HepG2 (cell line): ENCODE results near the gene MTCP1. TPM values are rescaled to one million over a fixed set of nuclear protein-coding genes. Genes with fewer than 3 reads are reported as not detected.

ENCODE experiments used
- ATAC-seq: fragments of 200-7000 bp; cut with Tn5 transposase; 3 replicates; pipeline ENCODE4 v1.9.1; 2020; ENCODE audit warnings: mild to moderate bottlenecking, moderate library complexity
- BruUV-seq: library from RNA; stranded (reverse); fragments of 400-500 nt; replicated peaks from 2 replicates; lab custom pipeline; 2021; lab: Mats Ljungman, UMichigan
- CTCF ChIA-PET: fragments of 300-600 bp; formaldehyde crosslinking; extraction: SDS; loops from one replicate; lab custom pipeline; 2021; ENCODE audit warnings: low total read pairs, inconsistent platforms, low intra/inter-chr PET ratio; lab: Yijun Ruan, JAX
- POLR2A ChIA-PET: fragments of 350-600 bp; sonication (Branson Sonifier 250); formaldehyde crosslinking; loops from one replicate; lab custom pipeline; 2020; ENCODE audit warnings: antibody characterized with exemption, inconsistent platforms; lab: Yijun Ruan, JAX
- DNase-seq: peaks from one replicate; pipeline ENCODE4 v3.0.0-alpha.2; 2015; ENCODE audit warnings: low spot score
- FAIRE-seq: peaks from 3 replicates; lab custom pipeline; 2011; peaks lifted over from hg19 to GRCh38; lab: Jason Lieb, UNC
- H2AFZ ChIP-seq: one replicate; pipeline ENCODE4 v1.6.1; 2011; ENCODE audit warnings: low read length, inconsistent platforms
- H3K27ac ChIP-seq: fragments of 300-600 bp; 3 replicates; pipeline ENCODE4 v1.8.0; 2011; ENCODE audit warnings: mixed run types, mild to moderate bottlenecking, mixed read lengths, low read length, inconsistent platforms; ENCODE audit not compliant: insufficient read depth; ENCODE audit errors: extremely low read length
- H3K27me3 ChIP-seq, 2 experiments: fragments of 200-600 bp in 1 of 2; 2 replicates in 1 of 2; 3 replicates in 1 of 2; pipeline versions ENCODE4 v1.6.0 to v1.8.0; 2011; ENCODE audit warnings: low read length in 2 of 2, mild to moderate bottlenecking in 2 of 2, moderate library complexity in 2 of 2, inconsistent platforms in 1 of 2; ENCODE audit not compliant: insufficient read depth in 2 of 2, control insufficient read depth in 1 of 2
- H3K36me3 ChIP-seq, 2 experiments: fragments of 200-600 bp in 1 of 2; replicated peaks in 1 of 2; 2 replicates in 1 of 2; 3 replicates in 1 of 2; pipeline versions ENCODE4 v1.5.1 to v1.8.0; 2011; ENCODE audit warnings: low read length in 2 of 2, inconsistent platforms in 1 of 2; ENCODE audit not compliant: insufficient read depth in 2 of 2, control insufficient read depth in 1 of 2
- H3K4me1 ChIP-seq: 2 replicates; pipeline ENCODE4 v1.5.1; 2012; ENCODE audit warnings: low read length, inconsistent platforms; ENCODE audit not compliant: insufficient read depth
- H3K4me2 ChIP-seq: 2 replicates; pipeline ENCODE4 v1.6.0; 2011; ENCODE audit warnings: low read depth, low read length, inconsistent platforms
- H3K4me3 ChIP-seq, 3 experiments: fragments of 200-600 bp in 1 of 3; sonication (generic), shearing (Covaris generic) in 1 of 3; replicated peaks in 1 of 3; 2 replicates each; pipeline ENCODE4 v1.5.1; 2011 to 2016; ENCODE audit warnings: low read length in 3 of 3, inconsistent platforms in 2 of 3, low read depth in 2 of 3, mild to moderate bottlenecking in 2 of 3, control low read depth in 1 of 3, mixed read lengths in 1 of 3; ENCODE audit not compliant: insufficient read depth in 1 of 3
- H3K79me2 ChIP-seq: one replicate; pipeline ENCODE4 v1.6.1; 2011; ENCODE audit warnings: low read length, inconsistent platforms; ENCODE audit not compliant: insufficient read depth
- H3K9ac ChIP-seq: 2 replicates; pipeline ENCODE4 v1.6.0; 2011; ENCODE audit warnings: mild to moderate bottlenecking, low read depth, low read length, inconsistent platforms; ENCODE audit not compliant: insufficient read depth
- H3K9me3 ChIP-seq: 2 replicates; pipeline ENCODE4 v1.5.1; 2012; ENCODE audit warnings: mild to moderate bottlenecking, low read length
- H4K20me1 ChIP-seq: 2 replicates; pipeline ENCODE4 v1.6.0; 2011; ENCODE audit warnings: inconsistent platforms, mild to moderate bottlenecking, low read length, moderate library complexity; ENCODE audit not compliant: insufficient read depth
- NKX3-1 ChIP-seq: sonication (generic); formaldehyde crosslinking; IDR thresholded peaks from 2 replicates; pipeline ENCODE4 v1.5.0; 2020; ENCODE audit warnings: missing genetic modification reagents
- SMC3 ChIP-seq: IDR thresholded peaks from 2 replicates; pipeline ENCODE4 v1.6.1; 2011; ENCODE audit warnings: low read length, improper control_type of control experiment
- STAG1 ChIP-seq: sonication (generic); formaldehyde crosslinking; IDR thresholded peaks from 2 replicates; pipeline ENCODE4 v1.4.0; 2020; ENCODE audit warnings: missing genetic modification reagents
- ZEB1 ChIP-seq: IDR thresholded peaks from 2 replicates; pipeline ENCODE4 v1.6.1; 2012; ENCODE audit warnings: mild to moderate bottlenecking, low read depth, inconsistent platforms; ENCODE audit not compliant: insufficient replicate concordance
- ZNF441 ChIP-seq: sonication (generic); formaldehyde crosslinking; IDR thresholded peaks from 2 replicates; pipeline ENCODE4 v1.7.0; 2021; ENCODE audit warnings: missing genetic modification reagents, borderline replicate concordance
- WGBS: methylation state at CpG from one replicate; pipeline ENCODE4 v1.1.6; 2017; ENCODE audit warnings: low lambda C conversion rate; 5-methylcytosine and 5-hydroxymethylcytosine counted together
- in situ Hi-C: cut with HindIII; loops from 2 replicates; pipeline ENCODE4 v1.10.0; 2017; ENCODE audit warnings: low pct_unique_long_range_greater_than_20kb; ENCODE audit not compliant: extremely low pct_ligation_motif_present
- intact Hi-C: fragments of 100-400 bp; cut with micrococcal nuclease; formaldehyde crosslinking; loops from one replicate; pipeline ENCODE4 v1.10.0; 2022; ENCODE audit not compliant: unreplicated experiment
- polyA plus RNA-seq, 8 experiments: library from polyadenylated mRNA; depleted of rRNA in 3 of 8; stranded (reverse) in 7 of 8; unstranded in 1 of 8; fragments of >200 nt; fragmentation: Illumina TruSeq in 4 of 8; extraction: Trizol in 4 of 8; gene quantifications; 2 replicates each; pipeline versions ENCODE4 v1.2.1 to v1.2.3, GENCODE V29; 2011 to 2016; ENCODE audit warnings: low read depth in 4 of 8, missing spikeins in 1 of 8, mixed read lengths in 1 of 8; ENCODE audit not compliant: insufficient read depth in 1 of 8
- total RNA-seq, 5 experiments: library from RNA; depleted of rRNA; stranded (reverse); fragments of >200 nt; fragmentation: Illumina TruSeq; extraction: Trizol; gene quantifications; 2 replicates each; pipeline ENCODE4 v1.2.3, GENCODE V29; 2016; ENCODE audit warnings: low read depth in 1 of 5
- TF ChIP-seq, protein P1 (sequence below): sonication (generic); formaldehyde crosslinking; IDR thresholded peaks from 2 replicates; pipeline ENCODE4 v1.5.0; 2020; ENCODE audit warnings: mild to moderate bottlenecking, missing genetic modification reagents, moderate library complexity

The MTCP1 gene
- total and polyA plus RNA-seq, 2 of the 13 experiments (the other 11 are each of a cell fraction or from before 2014, with no cell fraction given) = 5.1 to 18.9 TPM

DNA sequence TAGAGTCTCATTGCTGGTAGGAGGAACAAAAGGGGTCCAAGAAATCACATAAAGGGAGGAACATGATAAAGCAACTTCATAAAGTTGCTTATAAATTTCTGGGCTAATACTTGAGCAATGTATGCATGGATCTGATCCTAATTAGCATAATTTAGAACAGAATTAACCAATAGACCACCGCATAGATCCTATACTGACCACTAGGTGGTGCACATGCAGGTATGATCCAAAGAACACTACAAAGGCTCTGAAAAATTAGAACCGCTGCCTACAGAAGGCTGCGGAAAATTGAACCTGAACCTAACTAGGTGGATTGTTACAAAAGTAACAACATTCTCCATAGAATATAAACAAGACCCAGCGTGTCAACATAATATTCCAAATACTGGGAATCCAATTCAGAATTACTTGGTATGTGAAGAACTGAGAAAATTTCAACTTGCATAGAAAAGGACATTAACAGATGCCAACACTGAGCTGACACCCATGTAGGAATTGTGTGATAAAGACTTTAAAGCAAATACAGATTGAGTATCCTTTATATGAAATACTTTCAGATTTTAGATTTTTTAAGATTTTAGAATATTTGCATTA is 23.6 kb upstream of the MTCP1 start:
- in situ Hi-C loops (loop anchor here (10.0 kb wide), 1 partner anchor 730 kb away; no protein-coding TSS in a partner anchor), intact Hi-C loops (loop anchor here (1.0 to 2.0 kb wide), 2 partner anchors 42 to 55 kb away; no protein-coding TSS in a partner anchor)
- Histone ChIP-seq H3K27me3 (no peaks in the 10 kb centered on the region), H3K9ac (no peak overlapping the region), H4K20me1 (no peaks in the 10 kb centered on the region), H2AFZ (no peak overlapping the region), H3K79me2 (no peaks in the 10 kb centered on the region), H3K36me3 (peaks cover 0 to 10% of the 10 kb centered on the region in 2 experiments; a peak in 2 of 5 replicates), H3K4me2 (no peak overlapping the region), H3K4me1 (no peaks in the 10 kb centered on the region), H3K9me3 (no peaks in the 10 kb centered on the region), H3K4me3 (no peak overlapping the region), H3K27ac (no peak overlapping the region)
- CTCF ChIA-PET = interaction anchor here (1.4 to 1.9 kb wide), 2 partner anchors 43 to 55 kb away, joined by 3 to 8 read pairs; no protein-coding TSS in a partner anchor
- POLR2A ChIA-PET = no interaction called here
- TF ChIP-seq NKX3-1 (CRISPR knock-in tag) (no peak), STAG1 (CRISPR knock-in tag) (peak; percentile 49), ZEB1 (no peak), ZNF441 (CRISPR knock-in tag) (no peak), SMC3 (peak; percentile 41)
- TF ChIP-seq, protein P1, sequence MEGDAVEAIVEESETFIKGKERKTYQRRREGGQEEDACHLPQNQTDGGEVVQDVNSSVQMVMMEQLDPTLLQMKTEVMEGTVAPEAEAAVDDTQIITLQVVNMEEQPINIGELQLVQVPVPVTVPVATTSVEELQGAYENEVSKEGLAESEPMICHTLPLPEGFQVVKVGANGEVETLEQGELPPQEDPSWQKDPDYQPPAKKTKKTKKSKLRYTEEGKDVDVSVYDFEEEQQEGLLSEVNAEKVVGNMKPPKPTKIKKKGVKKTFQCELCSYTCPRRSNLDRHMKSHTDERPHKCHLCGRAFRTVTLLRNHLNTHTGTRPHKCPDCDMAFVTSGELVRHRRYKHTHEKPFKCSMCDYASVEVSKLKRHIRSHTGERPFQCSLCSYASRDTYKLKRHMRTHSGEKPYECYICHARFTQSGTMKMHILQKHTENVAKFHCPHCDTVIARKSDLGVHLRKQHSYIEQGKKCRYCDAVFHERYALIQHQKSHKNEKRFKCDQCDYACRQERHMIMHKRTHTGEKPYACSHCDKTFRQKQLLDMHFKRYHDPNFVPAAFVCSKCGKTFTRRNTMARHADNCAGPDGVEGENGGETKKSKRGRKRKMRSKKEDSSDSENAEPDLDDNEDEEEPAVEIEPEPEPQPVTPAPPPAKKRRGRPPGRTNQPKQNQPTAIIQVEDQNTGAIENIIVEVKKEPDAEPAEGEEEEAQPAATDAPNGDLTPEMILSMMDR (CRISPR knock-in tag) = peak; percentile 53
- WGBS = 63% methylated on average over 4 of the region's 4 CpGs
- no TSS peak for BruUV-seq
- peak; percentile 67 for ATAC-seq
- DNase-seq = peak; percentile 20
- no peak for FAIRE-seq
